Activated B cell treated with CpG ODN at 0.5 μM for 24 hours (primary cell): ENCODE measurements around the gene PIK3R2. TPM values are rescaled to one million over a fixed set of nuclear protein-coding genes. Genes with fewer than 3 reads are reported as not detected.

Experiments
- ATAC-seq: fragments of 200-7000 bp; cut with Tn5 transposase; one replicate; pipeline ENCODE4 v1.10.0; 2021; ENCODE audit warnings: low read depth, mild to moderate bottlenecking, moderate library complexity
- CTCF ChIA-PET: fragments of 350-600 bp; sonication (Branson Sonifier 250); formaldehyde crosslinking; loops from one replicate; lab custom pipeline; 2021; ENCODE audit warnings: antibody characterized with exemption; lab: Charles Lee
- POLR2A ChIA-PET: fragments of 350-600 bp; sonication (Branson Sonifier 250); formaldehyde crosslinking; loops from one replicate; lab custom pipeline; 2021; ENCODE audit warnings: antibody characterized with exemption; lab: Charles Lee
- DNase-seq: peaks from one replicate; pipeline ENCODE4 v3.0.0; 2022
- H3K27ac Mint-ChIP-seq: one replicate; pipeline ENCODE4 v1.8.0; 2020; ENCODE audit warnings: mixed read lengths
- H3K27me3 Mint-ChIP-seq: one replicate; pipeline ENCODE4 v1.8.0; 2021; ENCODE audit warnings: mixed read lengths
- H3K36me3 Mint-ChIP-seq: one replicate; pipeline ENCODE4 v1.8.0; 2021; ENCODE audit warnings: low read depth, mixed read lengths
- H3K4me1 Mint-ChIP-seq: one replicate; pipeline ENCODE4 v1.8.0; 2021; ENCODE audit warnings: mixed read lengths
- H3K4me3 Mint-ChIP-seq: one replicate; pipeline ENCODE4 v1.8.0; 2020; ENCODE audit warnings: mild to moderate bottlenecking, mixed read lengths
- H3K9me3 Mint-ChIP-seq: one replicate; pipeline ENCODE4 v1.8.0; 2020; ENCODE audit warnings: mixed read lengths
- intact Hi-C: fragments of 100-400 bp; cut with micrococcal nuclease; formaldehyde crosslinking; loops from one replicate; pipeline ENCODE4 v1.15.1; 2024
- total RNA-seq: library from RNA; stranded (reverse); gene quantifications from 2 replicates; pipeline ENCODE4 v1.2.3, GENCODE V29; 2022
- TF ChIP-seq, protein P1 (sequence below): fragments of 200-600 bp; IDR thresholded peaks from one replicate; pipeline ENCODE4 v1.8.0; 2022; ENCODE audit warnings: antibody characterized with exemption, mild to moderate bottlenecking

Gene PIK3R2
- total RNA-seq, 1 donor from 2014 or later, result 12.7 TPM

DNA sequence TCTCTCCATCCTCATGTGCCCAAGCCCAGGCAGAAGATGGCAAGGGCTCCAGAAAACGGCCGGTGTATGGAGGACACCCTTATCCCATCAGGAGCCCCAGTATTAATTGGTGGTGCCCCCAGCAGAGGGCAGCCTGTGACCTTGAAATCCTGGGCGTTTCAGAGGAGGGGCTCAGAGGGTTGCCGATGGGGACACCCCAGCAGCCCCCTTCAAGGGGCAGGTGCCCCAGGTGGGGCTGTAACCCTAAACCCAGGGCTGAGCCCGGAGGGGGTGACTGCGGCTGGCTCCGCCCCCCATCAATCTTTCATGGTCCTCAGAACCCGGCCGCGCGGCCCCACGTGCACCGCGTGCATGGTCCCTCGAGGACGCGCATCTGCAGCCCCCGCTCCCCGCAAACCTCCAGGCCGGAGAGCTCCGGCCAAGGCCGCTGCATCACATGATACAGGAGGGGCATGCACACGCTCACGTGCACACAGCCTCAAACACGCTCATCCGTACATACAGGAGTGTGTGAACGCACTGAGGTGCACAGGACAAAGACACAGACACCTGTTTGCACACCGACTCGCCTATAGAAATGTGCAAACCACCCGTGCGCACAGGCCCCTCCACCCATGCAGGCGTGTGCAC, 49.9 kb downstream of the PIK3R2 start:
- Mint-ChIP-seq H3K4me1 (peaks cover 29% of the 10 kb centered on the region), H3K27ac (no peak overlapping the region), H3K9me3 (no peaks in the 10 kb centered on the region), H3K27me3 (no peaks in the 10 kb centered on the region), H3K36me3 (peaks cover 20% of the 10 kb centered on the region), H3K4me3 (peak overlapping the region; percentile 88)
- TF ChIP-seq, protein P1, sequence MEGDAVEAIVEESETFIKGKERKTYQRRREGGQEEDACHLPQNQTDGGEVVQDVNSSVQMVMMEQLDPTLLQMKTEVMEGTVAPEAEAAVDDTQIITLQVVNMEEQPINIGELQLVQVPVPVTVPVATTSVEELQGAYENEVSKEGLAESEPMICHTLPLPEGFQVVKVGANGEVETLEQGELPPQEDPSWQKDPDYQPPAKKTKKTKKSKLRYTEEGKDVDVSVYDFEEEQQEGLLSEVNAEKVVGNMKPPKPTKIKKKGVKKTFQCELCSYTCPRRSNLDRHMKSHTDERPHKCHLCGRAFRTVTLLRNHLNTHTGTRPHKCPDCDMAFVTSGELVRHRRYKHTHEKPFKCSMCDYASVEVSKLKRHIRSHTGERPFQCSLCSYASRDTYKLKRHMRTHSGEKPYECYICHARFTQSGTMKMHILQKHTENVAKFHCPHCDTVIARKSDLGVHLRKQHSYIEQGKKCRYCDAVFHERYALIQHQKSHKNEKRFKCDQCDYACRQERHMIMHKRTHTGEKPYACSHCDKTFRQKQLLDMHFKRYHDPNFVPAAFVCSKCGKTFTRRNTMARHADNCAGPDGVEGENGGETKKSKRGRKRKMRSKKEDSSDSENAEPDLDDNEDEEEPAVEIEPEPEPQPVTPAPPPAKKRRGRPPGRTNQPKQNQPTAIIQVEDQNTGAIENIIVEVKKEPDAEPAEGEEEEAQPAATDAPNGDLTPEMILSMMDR, result no peak
- ChIA-PET POLR2A (interaction anchor here (0.5 to 6.0 kb wide), 14 partner anchors 9 to 193 kb away, joined by 3 to 112 read pairs (median 6); partner anchors contain the start of genes IFI30, JUND, MAST3 and MPV17L2), CTCF (interaction anchor here (1.1 to 2.7 kb wide), 5 partner anchors 11 to 185 kb away, joined by 3 to 12 read pairs (median 7); no protein-coding TSS in a partner anchor)
- ATAC-seq, result no peak
- intact Hi-C loops, result no loop called here
- DNase-seq, result peak; percentile 34

DNA sequence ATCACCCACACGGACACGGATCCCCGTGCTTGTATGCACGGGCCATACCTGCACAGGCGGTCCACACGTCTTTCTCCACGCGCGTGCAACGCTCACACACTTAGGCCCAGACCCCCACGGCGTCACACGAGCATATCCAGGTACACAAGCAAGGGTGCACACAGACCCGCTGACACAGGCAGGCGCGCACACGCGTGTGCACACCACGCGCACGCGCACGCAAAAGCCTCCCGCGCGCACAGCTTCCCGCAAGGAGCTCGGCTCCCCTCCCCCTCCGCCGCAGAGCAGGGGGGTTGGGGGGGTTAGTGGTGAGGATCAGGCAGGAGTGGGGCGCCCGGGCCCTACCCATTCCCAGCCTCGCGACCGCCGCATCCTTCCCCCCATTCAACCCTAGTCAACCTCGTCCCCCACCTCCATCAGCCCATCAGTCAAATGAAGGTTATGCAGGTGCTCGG, 50.5 kb downstream of the PIK3R2 start:
- Mint-ChIP-seq H3K36me3 (peaks cover 14% of the 10 kb centered on the region), H3K27ac (peak overlapping the region; percentile 70), H3K27me3 (peaks cover under 1% of the 10 kb centered on the region), H3K4me3 (peak overlapping the region; percentile 88), H3K4me1 (peaks cover 29% of the 10 kb centered on the region), H3K9me3 (no peaks in the 10 kb centered on the region)
- intact Hi-C loops, result no loop called here
- POLR2A ChIA-PET, result interaction anchor here (0.5 to 6.0 kb wide), 21 partner anchors 10 to 717 kb away, joined by 3 to 112 read pairs (median 6); partner anchors contain the start of genes IFI30, JUND, LSM4 and MAST3
- DNase-seq (no peak), ATAC-seq (no peak)
- TF ChIP-seq, protein P1, result no peak
- CTCF ChIA-PET, result interaction anchor here (1.1 to 2.7 kb wide), 6 partner anchors 12 to 185 kb away, joined by 3 to 12 read pairs (median 7); no protein-coding TSS in a partner anchor

DNA sequence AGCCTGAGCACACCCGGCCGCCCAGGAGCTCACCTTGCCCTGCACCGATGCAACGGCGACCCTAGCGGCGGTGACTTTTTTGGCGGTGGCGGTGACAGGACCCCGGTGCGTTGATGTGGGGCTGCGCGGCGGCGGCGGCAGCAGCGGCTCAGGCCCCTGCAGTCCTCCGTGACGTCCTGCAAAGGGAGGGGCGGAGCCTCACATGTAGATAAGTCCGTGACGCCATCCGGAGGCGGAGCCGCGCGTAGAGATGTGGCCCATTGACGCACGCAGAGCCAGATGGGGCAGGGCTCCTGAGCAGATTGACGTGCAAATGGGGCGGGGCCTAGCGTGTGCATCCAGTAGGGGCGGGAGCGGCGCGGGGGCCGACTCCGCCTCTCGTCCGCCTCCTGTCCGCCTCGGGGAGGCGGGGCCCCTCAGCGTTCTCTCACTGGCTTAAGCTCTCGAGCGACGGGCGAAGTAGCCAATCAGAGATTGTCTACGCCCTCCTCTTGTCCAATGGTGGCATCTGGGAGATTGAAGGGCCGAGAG, 51.0 kb downstream of the PIK3R2 start, which contains the start of gene RAB3A:
RAB3A (minus strand) TSS at position 180 of the 531 bp plus-strand sequence. CDS start 1,302 bp downstream, outside the sequence.
- ChIA-PET CTCF (interaction anchor here (1.2 to 2.7 kb wide), 5 partner anchors 12 to 184 kb away, joined by 3 to 12 read pairs (median 7); no protein-coding TSS in a partner anchor), POLR2A (interaction anchor here (0.5 to 6.0 kb wide), 23 partner anchors 10 to 717 kb away, joined by 3 to 112 read pairs (median 6); partner anchors contain the start of genes IFI30, JUND, LSM4 and MAST3)
- TF ChIP-seq, protein P1, result no peak
- intact Hi-C loops, result loop anchor here (1.0 to 2.0 kb wide), 10 partner anchors 12 to 432 kb away; partner anchors contain the start of genes IFI30 and LSM4
- Mint-ChIP-seq H3K27me3 (peaks cover 5% of the 10 kb centered on the region), H3K4me3 (peak within 1 kb of the TSS; percentile 92), H3K36me3 (peaks cover 9% of the 10 kb centered on the region), H3K27ac (peak within 1 kb of the TSS; percentile 87), H3K4me1 (peaks cover 29% of the 10 kb centered on the region), H3K9me3 (no peaks in the 10 kb centered on the region)
- DNase-seq (peak; percentile 95), ATAC-seq (peak; percentile 86)

DNA sequence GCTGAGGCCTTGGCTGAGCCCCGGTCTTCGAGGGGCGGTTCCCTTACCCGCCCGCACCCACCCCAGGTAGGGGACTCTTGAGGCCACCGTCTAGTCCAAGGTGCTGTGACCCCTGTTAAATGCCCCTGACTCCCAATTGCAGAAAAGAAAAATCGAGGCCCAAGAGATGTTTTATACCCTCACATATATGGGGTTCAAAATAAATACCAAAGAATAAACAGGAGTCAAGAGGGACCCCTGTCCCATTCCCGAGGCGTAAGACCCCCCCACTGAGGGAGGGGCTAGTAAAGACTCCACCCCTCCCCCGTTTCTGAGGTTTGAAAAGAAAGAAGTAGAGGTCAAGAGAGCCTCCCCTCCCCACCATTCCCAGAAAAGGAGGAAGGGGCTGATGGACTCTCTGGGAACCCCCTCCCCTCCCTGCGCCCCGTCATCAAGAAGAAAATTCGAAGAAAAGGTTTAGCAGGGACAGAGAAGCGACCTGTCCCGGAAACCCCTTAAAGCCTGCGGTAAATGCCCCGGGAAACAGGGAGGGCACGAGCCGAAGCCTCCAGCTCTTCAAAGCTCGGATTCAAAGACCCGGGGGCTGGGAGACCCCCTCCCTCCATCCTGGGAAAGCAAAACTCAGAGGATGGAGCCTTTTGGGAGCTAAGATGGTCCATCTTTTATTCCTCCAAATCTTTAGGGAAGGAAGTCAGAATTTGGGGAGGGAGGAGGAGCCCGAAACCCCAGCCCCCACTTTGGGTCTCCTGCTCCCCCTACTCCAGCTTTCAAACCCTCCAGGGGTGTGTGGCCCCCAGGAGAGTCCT, 51.6 kb downstream of the PIK3R2 start:
- peak overlapping the region; percentile 92 for H3K4me3 Mint-ChIP-seq
- intact Hi-C loops, result loop anchor here (1.0 to 2.0 kb wide), 10 partner anchors 12 to 432 kb away; partner anchors contain the start of genes IFI30 and LSM4
- ATAC-seq, result peak; percentile 29
- H3K27me3 Mint-ChIP-seq, result peaks cover 5% of the 10 kb centered on the region
- peaks cover 29% of the 10 kb centered on the region for H3K4me1 Mint-ChIP-seq
- DNase-seq, result peak; percentile 70
- peak overlapping the region; percentile 87 for H3K27ac Mint-ChIP-seq
- CTCF ChIA-PET, result interaction anchor here (0.7 to 6.8 kb wide), 11 partner anchors 13 to 266 kb away, joined by 3 to 95 read pairs (median 7); a partner anchor contains a TSS
- POLR2A ChIA-PET, result interaction anchor here (0.5 to 6.0 kb wide), 25 partner anchors 11 to 524 kb away, joined by 3 to 112 read pairs (median 6); partner anchors contain the start of genes IFI30, IQCN, JUND and LSM4
- TF ChIP-seq, protein P1, result no peak
- H3K36me3 Mint-ChIP-seq, result peaks cover 6% of the 10 kb centered on the region
- no peaks in the 10 kb centered on the region for H3K9me3 Mint-ChIP-seq
